PC-9 (cell line): ENCODE results near the gene TYRP1.

ENCODE experiments used
- EZH2 ChIP-seq: fragments of 200-600 bp; sonication (generic); IDR thresholded peaks from 2 replicates; pipeline ENCODE4 v1.8.0; 2017; ENCODE audit warnings: antibody characterized with exemption, low read depth
- TF ChIP-seq, protein P1 (sequence below): fragments of 200-600 bp; sonication (generic); conservative IDR thresholded peaks from 2 replicates; pipeline ENCODE4 v1.6.1; 2017; ENCODE audit warnings: mixed run types, antibody characterized with exemption, mild to moderate bottlenecking, moderate library complexity

DNA sequence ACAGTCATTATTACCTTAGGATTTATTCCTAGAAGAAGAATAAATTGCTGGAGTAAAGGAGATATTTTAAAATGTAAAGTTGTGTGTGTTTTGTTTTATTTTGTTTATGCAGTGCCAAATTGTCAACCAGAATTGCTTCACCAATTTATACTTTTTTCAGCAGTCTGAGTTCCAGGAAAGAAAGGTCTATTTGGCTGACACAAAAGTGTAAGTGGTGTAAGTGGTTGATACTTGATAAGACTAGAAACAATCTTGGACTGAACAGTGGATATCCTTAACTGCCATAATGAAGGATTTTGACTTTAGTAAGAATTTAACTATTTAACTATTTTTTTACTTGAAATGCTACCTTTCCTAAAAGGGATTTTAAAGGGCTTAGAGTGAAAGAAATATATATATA lies 37.7 kb downstream of the TYRP1 start:
- TF ChIP-seq, protein P1, sequence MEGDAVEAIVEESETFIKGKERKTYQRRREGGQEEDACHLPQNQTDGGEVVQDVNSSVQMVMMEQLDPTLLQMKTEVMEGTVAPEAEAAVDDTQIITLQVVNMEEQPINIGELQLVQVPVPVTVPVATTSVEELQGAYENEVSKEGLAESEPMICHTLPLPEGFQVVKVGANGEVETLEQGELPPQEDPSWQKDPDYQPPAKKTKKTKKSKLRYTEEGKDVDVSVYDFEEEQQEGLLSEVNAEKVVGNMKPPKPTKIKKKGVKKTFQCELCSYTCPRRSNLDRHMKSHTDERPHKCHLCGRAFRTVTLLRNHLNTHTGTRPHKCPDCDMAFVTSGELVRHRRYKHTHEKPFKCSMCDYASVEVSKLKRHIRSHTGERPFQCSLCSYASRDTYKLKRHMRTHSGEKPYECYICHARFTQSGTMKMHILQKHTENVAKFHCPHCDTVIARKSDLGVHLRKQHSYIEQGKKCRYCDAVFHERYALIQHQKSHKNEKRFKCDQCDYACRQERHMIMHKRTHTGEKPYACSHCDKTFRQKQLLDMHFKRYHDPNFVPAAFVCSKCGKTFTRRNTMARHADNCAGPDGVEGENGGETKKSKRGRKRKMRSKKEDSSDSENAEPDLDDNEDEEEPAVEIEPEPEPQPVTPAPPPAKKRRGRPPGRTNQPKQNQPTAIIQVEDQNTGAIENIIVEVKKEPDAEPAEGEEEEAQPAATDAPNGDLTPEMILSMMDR = no peak
- TF ChIP-seq EZH2 = no peak
